ENCODE measurements around the gene ZER1. TPM values are rescaled to one million over a fixed set of nuclear protein-coding genes. Genes with fewer than 3 reads are reported as not detected.

ZER1 gene
- total RNA-seq, 1 donor from 2014 or later: 14.7 TPM

GRCh38 chr9:128809831-128810230, 38.1 kb upstream of the ZER1 start:
- Mint-ChIP-seq H3K36me3 (peaks cover 4% of the 10 kb centered on the region), H3K27ac (no peak overlapping the region), H3K27me3 (ENCODE audit: insufficient read depth, low read depth) (peaks cover 5% of the 10 kb centered on the region), H3K4me3 (no peak overlapping the region), H3K9me3 (no peaks in the 10 kb centered on the region), H3K4me1 (no peaks in the 10 kb centered on the region)
- H2AFZ ChIP-seq (replicated peaks): no peak overlapping the region
- no peak overlapping the region for H3K9ac ChIP-seq
- no peak for DNase-seq (ENCODE audit: low spot score)
- H3K4me1 ChIP-seq: no peaks in the 10 kb centered on the region
- H3K79me2 ChIP-seq (ENCODE audit: low read depth): no peaks in the 10 kb centered on the region
- no peak overlapping the region for H3K27ac ChIP-seq
- H3K36me3 ChIP-seq: no peaks in the 10 kb centered on the region
- no peak for TF ChIP-seq EZH2phosphoT487 (IDR thresholded peaks at IDR 0.05)
- no peak for TF ChIP-seq EZH2 (IDR thresholded peaks at IDR 0.05)
- peak; percentile 22 for TF ChIP-seq CTCF (IDR thresholded peaks at IDR 0.05)
- H3K4me3 ChIP-seq: no peak overlapping the region
- H3K4me2 ChIP-seq: no peak overlapping the region
- H3F3A ChIP-seq (ENCODE audit: low read depth): no peaks in the 10 kb centered on the region
- H3K9me3 ChIP-seq (ENCODE audit: low read depth): no peaks in the 10 kb centered on the region
- H3K27me3 ChIP-seq: no peaks in the 10 kb centered on the region
- H4K20me1 ChIP-seq (ENCODE audit: low read depth): no peaks in the 10 kb centered on the region

DNA sequence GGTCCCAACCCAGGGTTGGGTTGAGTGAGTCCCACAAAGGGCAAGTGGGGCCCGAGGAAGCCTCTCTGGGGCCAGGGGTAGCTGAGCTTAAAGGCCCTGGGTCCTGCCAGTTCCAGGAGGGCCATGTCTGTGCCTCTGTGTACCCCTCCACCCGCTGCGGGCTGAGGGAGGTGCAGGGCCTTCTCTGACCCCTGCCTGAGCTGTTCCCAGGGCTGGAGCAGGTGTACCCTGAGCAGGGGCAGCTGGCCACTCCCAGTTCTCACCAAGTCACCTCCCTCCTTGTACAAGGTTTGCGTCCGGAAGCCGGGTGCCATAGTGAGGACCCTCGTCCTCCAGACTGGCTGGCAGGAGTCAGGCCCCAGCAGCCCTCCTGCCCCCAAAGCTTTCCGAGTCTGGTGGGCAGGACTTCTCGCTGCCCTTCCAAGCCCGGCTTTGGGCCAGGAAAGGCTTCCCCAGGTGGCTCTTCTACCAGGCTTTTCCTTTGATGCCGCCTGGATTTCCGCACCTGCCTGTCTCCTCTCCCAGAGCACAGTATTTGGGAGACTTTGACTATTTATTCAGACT, 37.4 kb upstream of the ZER1 start:
- Mint-ChIP-seq H3K27me3 (ENCODE audit: insufficient read depth, low read depth) (peaks cover 5% of the 10 kb centered on the region), H3K4me3 (no peak overlapping the region), H3K27ac (no peak overlapping the region), H3K36me3 (peaks cover 4% of the 10 kb centered on the region), H3K4me1 (no peaks in the 10 kb centered on the region), H3K9me3 (no peaks in the 10 kb centered on the region)
- H3K4me1 ChIP-seq: no peaks in the 10 kb centered on the region
- no peaks in the 10 kb centered on the region for H3F3A ChIP-seq (ENCODE audit: low read depth)
- no peaks in the 10 kb centered on the region for H3K36me3 ChIP-seq
- no peak overlapping the region for H3K4me2 ChIP-seq
- TF ChIP-seq EZH2phosphoT487 (IDR thresholded peaks at IDR 0.05) (no peak), CTCF (IDR thresholded peaks at IDR 0.05) (no peak), EZH2 (IDR thresholded peaks at IDR 0.05) (no peak)
- H3K4me3 ChIP-seq: no peak overlapping the region
- no peak overlapping the region for H3K9ac ChIP-seq
- no peaks in the 10 kb centered on the region for H3K79me2 ChIP-seq (ENCODE audit: low read depth)
- DNase-seq (ENCODE audit: low spot score): no peak
- no peak overlapping the region for H2AFZ ChIP-seq (replicated peaks)
- no peak overlapping the region for H3K27ac ChIP-seq
- no peaks in the 10 kb centered on the region for H4K20me1 ChIP-seq (ENCODE audit: low read depth)
- no peaks in the 10 kb centered on the region for H3K27me3 ChIP-seq
- no peaks in the 10 kb centered on the region for H3K9me3 ChIP-seq (ENCODE audit: low read depth)

- Mint-ChIP-seq H3K4me3 (no peak overlapping the region), H3K4me1 (no peaks in the 10 kb centered on the region), H3K9me3 (no peaks in the 10 kb centered on the region), H3K36me3 (peaks cover 6% of the 10 kb centered on the region), H3K27me3 (ENCODE audit: insufficient read depth, low read depth) (peaks cover 5% of the 10 kb centered on the region), H3K27ac (no peak overlapping the region)
- no peak overlapping the region for H3K9ac ChIP-seq
- H3K79me2 ChIP-seq (ENCODE audit: low read depth): no peaks in the 10 kb centered on the region
- no peaks in the 10 kb centered on the region for H3K9me3 ChIP-seq (ENCODE audit: low read depth)
- TF ChIP-seq CTCF (IDR thresholded peaks at IDR 0.05) (no peak), EZH2 (IDR thresholded peaks at IDR 0.05) (no peak), EZH2phosphoT487 (IDR thresholded peaks at IDR 0.05) (no peak)
- no peaks in the 10 kb centered on the region for H4K20me1 ChIP-seq (ENCODE audit: low read depth)
- DNase-seq (ENCODE audit: low spot score): no peak
- no peaks in the 10 kb centered on the region for H3K36me3 ChIP-seq
- no peaks in the 10 kb centered on the region for H3F3A ChIP-seq (ENCODE audit: low read depth)
- no peaks in the 10 kb centered on the region for H3K4me1 ChIP-seq
- no peak overlapping the region for H3K4me2 ChIP-seq
- no peak overlapping the region for H3K4me3 ChIP-seq
- no peak overlapping the region for H2AFZ ChIP-seq (replicated peaks)
- H3K27me3 ChIP-seq: no peaks in the 10 kb centered on the region
- no peak overlapping the region for H3K27ac ChIP-seq
Observed at GRCh38 chr9:128808543-128808942, 36.8 kb upstream of the ZER1 start.

All from neural progenitor cell (in vitro differentiated cells).